Stimulated activated CD8-positive, alpha-beta memory T cell treated with anti-CD3 and anti-CD28 coated beads, Interleukin-4, amount 100 ng/mL, for 1 hour (primary cell): ENCODE measurements around the gene NCL.
"Not testable (repeated sequence)": the region's sequence is repeated elsewhere in the genome, so short reads cannot be mapped to it uniquely, and the experiment has no call there.

Experiments used
- DNase-seq, 2 donors: peaks; one replicate each; pipeline ENCODE4 v3.0.0-alpha.2; 2020; ENCODE audit warnings: low read depth in 2 of 2, low spot score in 1 of 2

The NCL gene

GRCh38 chr2:231469583-231469950, 5.3 kb upstream of the NCL start:
- DNase-seq: no peak

DNA sequence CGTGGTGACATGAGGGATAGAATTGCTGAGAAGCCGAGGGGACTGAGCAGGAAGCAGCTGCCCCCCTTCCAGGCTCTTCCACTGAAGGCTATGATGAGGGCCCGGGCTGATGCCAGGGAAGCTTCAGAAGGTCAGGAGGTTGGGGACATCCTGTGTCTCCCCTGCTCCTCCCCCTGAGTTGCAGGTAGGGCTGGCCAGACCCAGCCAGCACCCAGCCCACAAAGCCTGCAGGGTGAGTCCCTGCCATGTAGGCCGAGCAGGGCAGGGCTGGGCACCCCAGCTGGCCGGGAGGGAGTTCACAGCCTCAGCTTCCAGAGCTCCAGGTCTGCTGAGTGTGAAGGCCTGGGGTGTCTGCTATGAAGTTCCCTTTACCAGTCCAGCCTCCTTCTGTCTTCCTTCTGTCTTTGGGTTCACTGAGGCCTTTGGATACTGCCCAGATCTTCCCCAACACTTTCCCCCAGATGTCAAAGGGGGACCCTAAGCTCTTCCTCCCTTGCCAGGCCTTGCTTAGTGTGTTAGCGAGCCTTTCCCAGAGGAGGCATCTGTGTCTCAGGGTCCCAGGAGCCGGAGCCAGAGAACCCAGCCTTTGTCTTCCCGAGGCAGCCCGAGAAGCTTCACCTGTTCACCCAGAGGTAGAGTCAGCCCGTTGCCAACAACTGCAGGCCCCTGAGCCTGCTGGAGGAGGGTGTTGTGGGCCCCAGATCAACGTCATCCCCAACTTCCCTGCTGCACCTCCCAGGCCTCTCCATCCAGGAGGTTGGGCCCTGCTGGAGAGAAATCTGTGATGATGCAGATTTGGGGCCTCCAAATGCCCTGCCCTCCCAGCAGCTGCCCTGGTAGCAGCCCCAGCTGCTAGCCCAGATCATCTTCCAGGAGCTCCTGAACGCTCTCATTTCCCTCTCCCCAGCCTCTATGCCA, 3.6 kb upstream of the NCL start:
- DNase-seq: no peak

- DNase-seq: no peak
Observed at GRCh38 chr2:231467016-231467545, 2.8 kb upstream of the NCL start.

- DNase-seq: peak; percentile 97 to 98
Observed at GRCh38 chr2:231464576-231465540, 574 bp upstream of the NCL start.

GRCh38 chr2:231462729-231463465, 1.4 kb downstream of the NCL start:
- no peak for DNase-seq

GRCh38 chr2:231461516-231461971, 2.7 kb downstream of the NCL start:
- no peak for DNase-seq

GRCh38 chr2:231460841-231461240, 3.4 kb downstream of the NCL start:
- DNase-seq: not testable (repeated sequence)

DNA sequence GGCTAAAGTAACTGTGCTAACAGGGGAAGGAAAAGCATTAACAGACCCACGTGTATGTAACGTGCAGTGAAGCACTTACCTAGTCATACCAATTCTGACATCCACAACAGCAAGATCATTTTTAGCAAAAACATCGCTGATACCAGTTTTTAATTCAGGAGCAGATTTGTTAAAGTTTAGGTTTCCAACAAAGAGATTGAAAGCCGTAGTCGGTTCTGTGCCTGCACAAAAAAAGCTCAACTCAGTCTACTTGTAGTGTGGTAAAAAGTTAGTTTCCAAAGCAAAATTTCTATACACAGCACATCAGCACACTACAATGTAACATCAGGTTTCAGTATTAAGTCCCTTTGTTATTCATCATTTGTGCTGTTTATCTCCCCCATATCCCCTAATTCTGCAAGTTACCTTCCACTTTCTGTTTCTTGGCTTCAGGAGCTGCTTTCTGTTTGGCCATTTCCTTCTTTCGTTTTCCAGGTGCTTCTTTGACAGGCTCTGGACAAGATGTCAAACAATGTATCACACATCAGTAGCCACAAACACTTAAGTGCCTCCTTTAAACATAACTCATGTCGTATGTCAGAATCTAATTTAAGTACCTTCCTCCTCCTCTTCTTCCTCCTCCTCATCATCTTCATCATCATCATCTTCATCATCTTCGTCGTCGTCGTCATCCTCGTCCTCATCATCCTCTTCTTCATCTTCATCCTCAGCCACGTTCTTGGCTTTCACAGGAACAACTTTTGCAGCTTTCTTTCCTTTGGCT, 4.0 kb downstream of the NCL start:
- no peak for DNase-seq

- DNase-seq: no peak
Observed at GRCh38 chr2:231458368-231458767, 5.9 kb downstream of the NCL start.

DNA sequence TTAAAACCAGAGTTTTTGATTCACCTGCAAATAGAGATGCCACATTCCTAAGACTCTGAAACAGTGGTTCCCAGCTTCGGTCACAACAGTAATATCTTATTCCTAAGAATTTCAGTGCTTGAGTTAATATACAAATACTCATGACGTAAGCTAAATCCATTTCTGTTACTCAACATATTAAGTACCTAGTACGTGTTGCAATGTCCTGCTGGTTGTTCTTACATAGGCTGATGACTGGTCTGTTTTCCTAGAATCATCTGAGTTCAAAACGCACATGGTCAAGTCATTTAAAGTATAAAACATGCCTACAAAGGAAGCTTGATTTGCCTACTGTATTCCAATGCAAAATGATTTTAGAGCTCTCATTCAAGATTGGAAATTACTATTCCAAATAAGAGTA, 7.2 kb downstream of the NCL start:
- no peak for DNase-seq

- no peak for DNase-seq
Observed at GRCh38 chr2:231456295-231457004, 7.8 kb downstream of the NCL start.

DNA sequence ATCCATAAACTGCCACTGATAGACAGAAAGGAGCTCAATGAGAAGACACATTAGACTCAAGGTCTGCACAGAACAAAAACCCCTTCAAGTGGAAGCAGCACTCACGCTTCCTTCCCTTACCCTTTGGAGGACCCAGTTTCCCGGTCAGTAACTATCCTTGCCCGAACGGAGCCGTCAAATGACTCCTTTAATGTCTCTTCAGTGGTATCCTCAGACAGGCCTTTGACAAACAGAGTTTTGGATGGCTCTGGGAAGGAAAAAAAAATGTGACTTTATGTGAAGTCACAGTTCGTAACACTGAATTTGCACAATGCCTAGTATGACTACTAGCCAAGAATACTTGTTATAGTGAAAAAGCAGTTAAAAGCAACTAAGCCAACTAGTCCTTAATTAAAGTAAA, 8.4 kb downstream of the NCL start:
- no peak for DNase-seq

GRCh38 chr2:231455222-231455621, 9.1 kb downstream of the NCL start:
- no peak for DNase-seq

DNA sequence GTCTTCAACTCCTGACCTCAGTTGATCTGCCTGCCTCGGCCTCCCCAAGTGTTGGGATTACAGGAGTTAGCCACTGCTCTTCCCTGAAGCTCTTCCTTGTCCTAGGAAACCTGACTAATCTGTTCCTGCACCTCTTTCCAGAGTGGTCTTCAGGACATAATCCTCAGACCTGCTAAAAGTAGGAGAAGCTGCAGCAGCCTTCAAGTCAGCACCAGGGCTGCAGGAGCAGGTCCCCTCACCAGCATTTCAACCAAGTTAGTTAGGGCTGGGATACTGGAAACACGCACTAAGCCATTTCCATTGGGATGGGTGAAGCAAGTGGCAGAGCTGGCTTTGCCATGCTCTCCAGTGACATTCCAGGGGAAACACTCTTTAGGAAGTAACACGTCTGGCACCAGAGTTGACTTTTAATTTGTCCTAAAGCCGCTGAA, 9.9 kb downstream of the NCL start:
- no peak for DNase-seq

DNA sequence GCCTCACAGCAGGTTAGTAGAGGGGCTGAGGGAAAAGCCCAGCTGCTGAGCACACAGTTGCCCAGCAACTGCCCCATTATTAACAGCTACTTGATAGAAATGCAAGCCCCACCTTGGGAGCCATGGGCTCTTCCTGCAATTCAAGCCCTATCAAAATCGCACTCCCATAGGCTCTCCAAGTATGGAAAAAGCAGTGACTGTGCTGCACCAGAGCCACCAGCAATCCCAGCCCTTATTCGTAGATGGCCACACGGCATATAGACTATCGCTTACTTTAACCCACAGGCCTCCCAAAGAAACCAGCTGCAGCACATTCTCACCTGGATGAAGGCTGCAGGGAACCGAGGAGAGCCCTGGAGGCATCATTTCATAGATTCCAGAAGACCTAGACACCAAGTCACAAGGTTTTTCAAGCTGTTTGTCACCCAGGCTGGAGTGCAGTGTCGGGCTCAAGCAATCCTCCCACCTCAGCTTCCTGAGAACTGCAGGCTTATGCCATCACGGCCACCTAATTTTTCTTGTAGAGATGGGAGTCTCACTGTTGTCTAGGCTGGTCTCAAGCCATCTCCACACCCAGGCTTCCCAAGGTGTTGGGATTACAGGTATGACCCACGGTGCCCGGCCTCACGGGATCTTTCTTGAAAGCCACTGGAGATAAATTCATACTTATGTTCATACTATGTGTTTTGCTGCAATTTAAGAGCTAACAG, 11.3 kb downstream of the NCL start:
- DNase-seq: no peak

GRCh38 chr2:231450548-231450989, 13.7 kb downstream of the NCL start:
- no peak for DNase-seq

GRCh38 chr2:231449503-231450054, 14.7 kb downstream of the NCL start:
- DNase-seq: no peak

DNA sequence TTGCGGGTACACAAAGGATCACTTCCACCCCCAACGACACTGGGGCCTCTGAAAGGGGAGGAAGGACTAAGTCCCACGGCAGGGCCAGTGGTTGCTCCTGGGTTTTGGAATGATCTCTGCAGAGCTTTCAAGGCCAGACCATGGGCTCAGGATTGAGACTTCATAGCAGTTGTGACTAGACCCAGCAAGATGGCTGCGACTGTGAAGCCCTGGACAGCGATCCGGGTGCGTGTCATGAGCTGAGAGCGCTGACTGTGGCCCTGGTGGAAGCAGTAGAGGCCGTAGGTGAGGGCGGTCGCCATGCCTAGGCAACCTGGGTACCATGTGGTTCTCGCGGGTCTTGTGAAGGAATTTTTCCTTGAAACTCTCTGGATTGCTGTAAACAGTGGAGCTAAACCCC, 27.3 kb downstream of the NCL start:
- no peak for DNase-seq
